Keratinocyte (primary cell): ENCODE results near the gene STRAP. TPM values are rescaled to one million over a fixed set of nuclear protein-coding genes. Genes with fewer than 3 reads are reported as not detected.

Experiments used
- DNase-seq: peaks from one replicate; pipeline ENCODE4 v3.0.0-alpha.2; 2011; ENCODE audit warnings: low read depth, missing footprints, low spot score
- FAIRE-seq: peaks from 2 replicates; lab custom pipeline; 2011; peaks lifted over from hg19 to GRCh38; lab: Jason Lieb, UNC
- H2AFZ ChIP-seq: 2 replicates; pipeline ENCODE4 v1.6.0; 2012; ENCODE audit warnings: low read length, control low read depth, inconsistent platforms; ENCODE audit not compliant: control insufficient read depth
- H3K27ac ChIP-seq: 2 replicates; pipeline ENCODE4 v1.5.1; 2011; ENCODE audit warnings: low read length; ENCODE audit not compliant: control insufficient read depth, insufficient read depth
- H3K27me3 ChIP-seq: 3 replicates; pipeline ENCODE4 v1.6.0; 2011; ENCODE audit warnings: low read length; ENCODE audit not compliant: control insufficient read depth, insufficient read depth; ENCODE audit errors: extremely low read depth
- H3K36me3 ChIP-seq, 2 experiments: 2 replicates in 1 of 2; 3 replicates in 1 of 2; pipeline ENCODE4 v1.5.1; 2011; ENCODE audit warnings: low read length in 2 of 2, mild to moderate bottlenecking in 1 of 2; ENCODE audit not compliant: control insufficient read depth in 2 of 2, insufficient read depth in 2 of 2; ENCODE audit errors: extremely low read depth in 1 of 2
- H3K4me1 ChIP-seq: 3 replicates; pipeline ENCODE4 v1.5.1; 2011; ENCODE audit warnings: low read length; ENCODE audit not compliant: control insufficient read depth, insufficient read depth; ENCODE audit errors: extremely low read depth
- H3K4me2 ChIP-seq: 3 replicates; pipeline ENCODE4 v1.6.0; 2011; ENCODE audit warnings: low read depth, low read length; ENCODE audit not compliant: control insufficient read depth, insufficient read depth; ENCODE audit errors: extremely low read depth
- H3K4me3 ChIP-seq, 3 experiments: fragments of 200-600 bp in 1 of 3; sonication (generic) in 1 of 3; 2 replicates in 2 of 3; 3 replicates in 1 of 3; pipeline ENCODE4 v1.5.1; 2011 to 2016; ENCODE audit warnings: low read length in 3 of 3, mild to moderate bottlenecking in 3 of 3, control low read depth in 2 of 3, inconsistent platforms in 1 of 3, low read depth in 1 of 3, mixed read lengths in 1 of 3, mixed run types in 1 of 3, moderate library complexity in 1 of 3; ENCODE audit not compliant: control insufficient read depth in 2 of 3, insufficient read depth in 2 of 3; ENCODE audit errors: extremely low read depth in 1 of 3
- H3K79me2 ChIP-seq: 2 replicates; pipeline ENCODE4 v1.6.0; 2012; ENCODE audit warnings: low read length; ENCODE audit not compliant: control insufficient read depth, insufficient read depth
- H3K9ac ChIP-seq: 3 replicates; pipeline ENCODE4 v1.6.0; 2011; ENCODE audit warnings: low read length; ENCODE audit not compliant: control insufficient read depth, insufficient read depth; ENCODE audit errors: extremely low read depth
- H3K9me1 ChIP-seq: 3 replicates; pipeline ENCODE4 v1.6.0; 2011; ENCODE audit warnings: low read length; ENCODE audit not compliant: control insufficient read depth, insufficient read depth; ENCODE audit errors: extremely low read depth
- H3K9me3 ChIP-seq: 2 replicates; pipeline ENCODE4 v1.5.1; 2012; ENCODE audit warnings: low read depth, low read length; ENCODE audit not compliant: control insufficient read depth
- H4K20me1 ChIP-seq: 3 replicates; pipeline ENCODE4 v1.6.0; 2011; ENCODE audit warnings: low read length; ENCODE audit not compliant: control insufficient read depth, insufficient read depth; ENCODE audit errors: extremely low read depth
- EZH2 ChIP-seq: IDR thresholded peaks from one replicate; pipeline ENCODE4 v1.6.1; 2012; ENCODE audit warnings: inconsistent platforms, mild to moderate bottlenecking, low read length, moderate library complexity
- dilution Hi-C: fragments of 300-500 bp; cut with MboI; formaldehyde crosslinking; loops from one replicate; pipeline ENCODE4 v1.7.0; 2020; ENCODE audit warnings: low sequenced_read_pairs; ENCODE audit not compliant: extremely low pct_ligation_motif_present
- polyA plus RNA-seq, 5 experiments: library from polyadenylated mRNA; depleted of rRNA in 3 of 5; stranded (reverse) in 3 of 5; stranded (forward) in 1 of 5; unstranded in 1 of 5; fragments of >200 nt; gene quantifications; 1 replicate in 1 of 5; 2 replicates in 3 of 5; 3 replicates in 1 of 5; pipeline versions ENCODE4 v1.2.1 to v1.2.3, GENCODE V29; 2011 to 2012; ENCODE audit warnings: missing spikeins in 2 of 5, low read depth in 1 of 5, low replicate concordance in 1 of 5
- TF ChIP-seq, protein P1 (sequence below), 3 experiments: IDR thresholded peaks in 1 of 3; conservative IDR thresholded peaks in 1 of 3; optimal IDR thresholded peaks in 1 of 3; 2 replicates in 2 of 3; 3 replicates in 1 of 3; pipeline versions ENCODE3 to v1.5.1; 2011; ENCODE audit warnings: low read length in 3 of 3, mild to moderate bottlenecking in 3 of 3, moderate library complexity in 2 of 3, control low read depth in 1 of 3, inconsistent platforms in 1 of 3; ENCODE audit not compliant: insufficient read depth in 2 of 3; ENCODE audit errors: extremely low read depth in 1 of 3

Gene STRAP
- polyA plus RNA-seq, 1 donor (not counting 4 experiments of a cell fraction or from before 2014, with no cell fraction given) = 210 TPM

DNA sequence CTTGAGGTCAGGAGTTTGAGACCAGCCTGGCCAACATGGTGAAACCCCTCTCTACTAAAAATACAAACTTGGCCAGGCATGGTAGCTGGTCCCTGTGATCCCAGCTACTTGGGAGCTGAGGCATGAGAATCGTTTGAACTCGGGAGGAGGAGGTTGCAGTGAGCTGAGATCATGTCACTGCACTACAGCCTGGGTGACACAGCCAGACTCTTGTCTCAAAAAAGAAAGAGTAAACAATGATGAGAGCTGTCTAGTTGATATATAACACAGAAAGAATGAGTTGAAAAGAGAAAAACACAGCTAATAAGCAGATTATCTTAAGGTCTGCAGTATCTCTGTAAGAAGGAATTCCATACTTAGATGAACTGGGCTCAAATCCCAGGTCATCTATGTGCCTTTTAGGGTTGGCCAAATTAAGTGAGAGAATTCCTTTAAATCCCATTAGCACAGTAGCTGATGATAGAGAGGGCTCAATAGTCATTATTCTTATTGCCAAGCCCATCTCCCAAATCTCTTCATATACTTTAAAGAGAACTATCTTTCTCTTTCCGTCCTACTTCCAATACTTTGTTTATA, 31.1 kb upstream of the STRAP start:
- Histone ChIP-seq H3K9me1 (no peaks in the 10 kb centered on the region), H3K4me3 (no peak overlapping the region), H3K27ac (no peak overlapping the region), H3K9me3 (no peaks in the 10 kb centered on the region), H3K36me3 (no peaks in the 10 kb centered on the region), H3K27me3 (no peaks in the 10 kb centered on the region), H3K4me1 (peaks cover 5% of the 10 kb centered on the region), H3K9ac (no peak overlapping the region), H3K4me2 (no peak overlapping the region), H2AFZ (no peak overlapping the region), H4K20me1 (no peaks in the 10 kb centered on the region), H3K79me2 (no peaks in the 10 kb centered on the region)
- DNase-seq (no peak), FAIRE-seq (no peak)
- TF ChIP-seq, protein P1, sequence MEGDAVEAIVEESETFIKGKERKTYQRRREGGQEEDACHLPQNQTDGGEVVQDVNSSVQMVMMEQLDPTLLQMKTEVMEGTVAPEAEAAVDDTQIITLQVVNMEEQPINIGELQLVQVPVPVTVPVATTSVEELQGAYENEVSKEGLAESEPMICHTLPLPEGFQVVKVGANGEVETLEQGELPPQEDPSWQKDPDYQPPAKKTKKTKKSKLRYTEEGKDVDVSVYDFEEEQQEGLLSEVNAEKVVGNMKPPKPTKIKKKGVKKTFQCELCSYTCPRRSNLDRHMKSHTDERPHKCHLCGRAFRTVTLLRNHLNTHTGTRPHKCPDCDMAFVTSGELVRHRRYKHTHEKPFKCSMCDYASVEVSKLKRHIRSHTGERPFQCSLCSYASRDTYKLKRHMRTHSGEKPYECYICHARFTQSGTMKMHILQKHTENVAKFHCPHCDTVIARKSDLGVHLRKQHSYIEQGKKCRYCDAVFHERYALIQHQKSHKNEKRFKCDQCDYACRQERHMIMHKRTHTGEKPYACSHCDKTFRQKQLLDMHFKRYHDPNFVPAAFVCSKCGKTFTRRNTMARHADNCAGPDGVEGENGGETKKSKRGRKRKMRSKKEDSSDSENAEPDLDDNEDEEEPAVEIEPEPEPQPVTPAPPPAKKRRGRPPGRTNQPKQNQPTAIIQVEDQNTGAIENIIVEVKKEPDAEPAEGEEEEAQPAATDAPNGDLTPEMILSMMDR (optimal IDR thresholded peaks at IDR 0.05 in 1 of 3, IDR thresholded peaks at IDR 0.05 in 1 of 3, conservative IDR thresholded peaks at IDR 0.05 in 1 of 3; ENCODE audit: extremely low read depth in 1 of 3, insufficient read depth in 2 of 3, low read length in 3 of 3) = no peak
- no peak for TF ChIP-seq EZH2
- dilution Hi-C loops = no loop called here

DNA sequence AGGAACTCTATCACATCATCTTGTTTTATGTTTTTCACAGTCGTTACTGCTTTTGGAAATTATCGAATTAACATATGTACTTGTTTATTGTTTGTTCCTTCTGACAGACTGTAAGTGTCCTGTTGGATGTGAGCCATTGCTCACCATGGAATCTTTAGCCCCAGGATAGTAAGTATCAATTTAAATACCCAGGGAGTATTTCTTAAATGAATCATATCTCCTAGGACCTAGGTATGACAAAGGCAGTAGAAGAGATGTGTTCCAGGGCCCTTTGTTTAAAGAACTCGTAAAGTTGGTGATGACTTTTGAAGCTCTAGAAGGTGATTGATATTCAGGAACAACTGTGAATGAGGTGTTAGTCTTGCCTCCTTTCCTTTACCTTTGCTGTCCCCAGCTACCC, 30.3 kb upstream of the STRAP start:
- H2AFZ ChIP-seq = no peak overlapping the region
- H3K4me3 ChIP-seq = no peak overlapping the region
- no peak overlapping the region for H3K9ac ChIP-seq
- no peaks in the 10 kb centered on the region for H3K27me3 ChIP-seq
- FAIRE-seq = peak; percentile 26
- no peak overlapping the region for H3K4me2 ChIP-seq
- dilution Hi-C loops = no loop called here
- H3K4me1 ChIP-seq = peaks cover 5% of the 10 kb centered on the region
- no peaks in the 10 kb centered on the region for H4K20me1 ChIP-seq
- DNase-seq = no peak
- H3K79me2 ChIP-seq = no peaks in the 10 kb centered on the region
- H3K27ac ChIP-seq = no peak overlapping the region
- H3K9me1 ChIP-seq = no peaks in the 10 kb centered on the region
- H3K36me3 ChIP-seq = no peaks in the 10 kb centered on the region
- TF ChIP-seq, protein P1 (optimal IDR thresholded peaks at IDR 0.05 in 1 of 3, IDR thresholded peaks at IDR 0.05 in 1 of 3, conservative IDR thresholded peaks at IDR 0.05 in 1 of 3; ENCODE audit: extremely low read depth in 1 of 3, insufficient read depth in 2 of 3, low read length in 3 of 3) = no peak
- TF ChIP-seq EZH2 = no peak
- H3K9me3 ChIP-seq = no peaks in the 10 kb centered on the region
